ENCODE measurements around the gene TMC5. TPM values are rescaled to one million over a fixed set of nuclear protein-coding genes. Genes with fewer than 3 reads are reported as not detected.

The TMC5 gene
- total RNA-seq, 6 experiments from 2014 or later = 0.06 TPM; not detected in 5

- H3K36me3 Mint-ChIP-seq (ENCODE audit: low read depth) = peaks cover 11% of the 10 kb centered on the region; the same call in 1 of the 2 replicates
- H3K9me3 Mint-ChIP-seq = no peaks in the 10 kb centered on the region
- no peaks in the 10 kb centered on the region for H3K27me3 Mint-ChIP-seq (ENCODE audit: insufficient read depth)
- peak; percentile 97 for DNase-seq
- H3K27ac Mint-ChIP-seq = peak within 1 kb of the TSS; percentile 93
- H3K4me1 Mint-ChIP-seq (ENCODE audit: low read depth) = peaks cover 49% of the 10 kb centered on the region
- peak within 1 kb of the TSS; percentile 96 for H3K4me3 Mint-ChIP-seq
- no peak for TF ChIP-seq CTCF (IDR thresholded peaks at IDR 0.05)
These were observed 106.1 kb downstream of the TMC5 start, which contains the start of gene CCP110 for GRCh38 chr16:19523559-19524355. Gene CCP110 (plus strand): TSS chr16:19523942. CDS start chr16:19527882, 3,940 bp downstream.

- TF ChIP-seq CTCF (IDR thresholded peaks at IDR 0.05) = no peak
- peak overlapping the region; percentile 93 for H3K27ac Mint-ChIP-seq
- H3K4me3 Mint-ChIP-seq = peak overlapping the region; percentile 96
- H3K9me3 Mint-ChIP-seq = no peaks in the 10 kb centered on the region
- no peaks in the 10 kb centered on the region for H3K27me3 Mint-ChIP-seq (ENCODE audit: insufficient read depth)
- no peak for DNase-seq
- H3K36me3 Mint-ChIP-seq (ENCODE audit: low read depth) = peaks cover 16% of the 10 kb centered on the region; the same call in 1 of the 2 replicates
- peaks cover 46% of the 10 kb centered on the region for H3K4me1 Mint-ChIP-seq (ENCODE audit: low read depth)
These were observed 106.6 kb downstream of the TMC5 start for GRCh38 chr16:19524356-19524615.

GRCh38 chr16:19524616-19525384, 107.1 kb downstream of the TMC5 start:
- no peaks in the 10 kb centered on the region for H3K9me3 Mint-ChIP-seq
- H3K4me1 Mint-ChIP-seq (ENCODE audit: low read depth) = peaks cover 43% of the 10 kb centered on the region
- peaks cover 16% of the 10 kb centered on the region; the same call in 1 of the 2 replicates for H3K36me3 Mint-ChIP-seq (ENCODE audit: low read depth)
- TF ChIP-seq CTCF (IDR thresholded peaks at IDR 0.05) = no peak
- H3K4me3 Mint-ChIP-seq = peak overlapping the region; percentile 96
- H3K27ac Mint-ChIP-seq = peak overlapping the region; percentile 93
- DNase-seq = no peak
- no peaks in the 10 kb centered on the region for H3K27me3 Mint-ChIP-seq (ENCODE audit: insufficient read depth)

- peak overlapping the region; percentile 93 for H3K27ac Mint-ChIP-seq
These were observed 107.7 kb downstream of the TMC5 start for GRCh38 chr16:19525385-19525723.

GRCh38 chr16:19527161-19527560, 109.5 kb downstream of the TMC5 start:
- Mint-ChIP-seq H3K9me3 (no peaks in the 10 kb centered on the region), H3K4me1 (ENCODE audit: low read depth) (peaks cover 24% of the 10 kb centered on the region), H3K4me3 (no peak overlapping the region), H3K27ac (no peak overlapping the region), H3K27me3 (ENCODE audit: insufficient read depth) (no peaks in the 10 kb centered on the region), H3K36me3 (ENCODE audit: low read depth) (peaks cover 16% of the 10 kb centered on the region; the same call in 1 of the 2 replicates)
- no peak for DNase-seq
- TF ChIP-seq CTCF (IDR thresholded peaks at IDR 0.05) = no peak

More at GRCh38 chr16:19525385-19525723, 107.7 kb downstream of the TMC5 start:
- Mint-ChIP-seq H3K36me3 (ENCODE audit: low read depth) (peaks cover 16% of the 10 kb centered on the region; the same call in 1 of the 2 replicates), H3K9me3 (no peaks in the 10 kb centered on the region), H3K4me3 (peak overlapping the region; percentile 96), H3K4me1 (ENCODE audit: low read depth) (peaks cover 38% of the 10 kb centered on the region), H3K27me3 (ENCODE audit: insufficient read depth) (no peaks in the 10 kb centered on the region)
- DNase-seq = no peak
- no peak for TF ChIP-seq CTCF (IDR thresholded peaks at IDR 0.05)
